Measurements from ENCODE around the gene OR11H6.

GRCh38 chr14:20197459-20197858, 26.1 kb upstream of the OR11H6 start:
- TF ChIP-seq CTCF (IDR thresholded peaks at IDR 0.05) (no peak), POLR2A (IDR thresholded peaks at IDR 0.05) (no peak), POLR2AphosphoS5 (IDR thresholded peaks at IDR 0.05) (no peak)

All from breast epithelium (tissue), 3 donors.